OCI-LY7 (cell line): ENCODE data around the gene LRBA. TPM values are rescaled to one million over a fixed set of nuclear protein-coding genes. Genes with fewer than 3 reads are reported as not detected.

Experiments used
- BruUV-seq: library from RNA; stranded (reverse); fragments of 400-500 nt; replicated peaks from 2 replicates; lab custom pipeline; 2021; lab: Mats Ljungman, UMichigan
- CTCF ChIA-PET: fragments of 300-600 bp; sonication (Branson Sonifier 250); formaldehyde crosslinking; loops from one replicate; lab custom pipeline; 2022; ENCODE audit warnings: antibody characterized with exemption; ENCODE audit not compliant: unreplicated experiment; lab: Charles Lee
- POLR2A ChIA-PET: fragments of 300-600 bp; sonication (Branson Sonifier 250); formaldehyde crosslinking; loops from one replicate; lab custom pipeline; 2022; ENCODE audit warnings: antibody characterized with exemption; lab: Charles Lee
- DNase-seq: peaks from one replicate; pipeline ENCODE4 v3.0.0-alpha.2; 2015; ENCODE audit warnings: low spot score
- H2AFZ ChIP-seq: fragments of 200-600 bp; sonication (generic), shearing (Covaris generic); 2 replicates; pipeline ENCODE4 v1.6.1; 2014; ENCODE audit warnings: mild to moderate bottlenecking, antibody characterized with exemption, low read length, moderate library complexity
- H3K27ac ChIP-seq: fragments of 200-600 bp; sonication (generic); 2 replicates; pipeline ENCODE4 v1.5.1; 2014; ENCODE audit warnings: mixed run types, low read depth, mild to moderate bottlenecking, moderate library complexity, low read length, inconsistent platforms; ENCODE audit not compliant: poor library complexity, severe bottlenecking
- H3K36me3 ChIP-seq: fragments of 200-600 bp; sonication (generic); 2 replicates; pipeline ENCODE4 v1.6.1; 2014; ENCODE audit warnings: mild to moderate bottlenecking, antibody characterized with exemption, low read length, moderate library complexity, mixed read lengths; ENCODE audit not compliant: insufficient read depth
- H3K4me1 ChIP-seq: fragments of 200-600 bp; sonication (generic); 2 replicates; pipeline ENCODE4 v1.5.1; 2014; ENCODE audit warnings: mild to moderate bottlenecking, low read length; ENCODE audit not compliant: insufficient read depth, poor library complexity, severe bottlenecking
- H3K4me2 ChIP-seq: fragments of 200-600 bp; sonication (generic); 2 replicates; pipeline ENCODE4 v1.6.1; 2014; ENCODE audit warnings: mild to moderate bottlenecking, low read length
- H3K4me3 ChIP-seq: fragments of 200-600 bp; sonication (generic); 2 replicates; pipeline ENCODE4 v1.5.1; 2014; ENCODE audit warnings: mild to moderate bottlenecking, low read depth, low read length; ENCODE audit not compliant: poor library complexity, severe bottlenecking
- H3K79me2 ChIP-seq: fragments of 200-600 bp; sonication (generic); 2 replicates; pipeline ENCODE4 v1.6.1; 2016; ENCODE audit warnings: low read depth, mild to moderate bottlenecking, low read length, moderate library complexity, mixed read lengths; ENCODE audit not compliant: insufficient read depth
- H3K9me2 ChIP-seq: fragments of 200-600 bp; sonication (generic); 2 replicates; pipeline ENCODE4 v1.6.1; 2016; ENCODE audit warnings: mild to moderate bottlenecking, low read length, mixed read lengths; ENCODE audit not compliant: insufficient read depth
- H3K9me3 ChIP-seq: fragments of 200-600 bp; sonication (generic); 2 replicates; pipeline ENCODE4 v1.6.1; 2014; ENCODE audit warnings: mild to moderate bottlenecking, mixed run types, low read length, mixed read lengths
- H4K20me1 ChIP-seq: fragments of 200-600 bp; sonication (generic); 2 replicates; pipeline ENCODE4 v1.6.1; 2014; ENCODE audit warnings: mild to moderate bottlenecking, antibody characterized with exemption, low read length, moderate library complexity, mixed read lengths; ENCODE audit not compliant: insufficient read depth
- EZH2phosphoT487 ChIP-seq: fragments of 200-600 bp; sonication (generic); IDR thresholded peaks from 2 replicates; pipeline ENCODE4 v1.6.1; 2018; ENCODE audit warnings: low read depth, borderline replicate concordance, mild to moderate bottlenecking, mixed run types, antibody characterized with exemption, low read length, moderate library complexity, mixed read lengths
- intact Hi-C: fragments of 100-400 bp; cut with micrococcal nuclease; formaldehyde crosslinking; loops from one replicate; pipeline ENCODE4 v1.10.0; 2022; ENCODE audit not compliant: unreplicated experiment
- total RNA-seq, 2 experiments: library from RNA; depleted of rRNA in 1 of 2; stranded (reverse); fragments of >200 nt in 1 of 2; shearing (Covaris generic) in 1 of 2; gene quantifications; 2 replicates each; pipeline ENCODE4 v1.2.3, GENCODE V29; 2014 to 2022
- TF ChIP-seq, protein P1 (sequence below): fragments of 200-600 bp; sonication (generic); conservative IDR thresholded peaks from 2 replicates; pipeline ENCODE4 v1.5.1; 2014; ENCODE audit warnings: mild to moderate bottlenecking, antibody characterized with exemption, low read length, moderate library complexity, mixed read lengths

The LRBA gene
- total RNA-seq, 2 experiments from 2014 or later = 60.4 to 66.7 TPM

DNA sequence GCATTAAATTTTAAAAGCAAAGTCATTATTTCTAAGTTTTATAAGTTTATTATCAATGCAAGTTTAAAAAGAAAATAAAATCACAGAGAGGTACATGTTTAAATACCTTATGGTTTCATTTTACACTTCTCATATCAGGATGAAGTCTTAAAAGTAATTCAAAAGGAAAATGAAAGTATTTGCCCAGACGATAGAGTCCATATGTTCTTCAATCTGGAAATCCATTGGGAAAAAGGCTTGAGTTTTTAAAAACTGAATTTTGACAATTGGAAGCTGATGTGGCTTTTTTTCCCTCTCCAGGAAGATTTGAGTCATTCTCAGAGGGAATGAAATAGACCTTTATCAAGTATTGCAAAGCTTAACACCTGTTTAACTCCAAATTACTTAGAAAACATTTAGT is 396.0 kb downstream of the LRBA start:
- Histone ChIP-seq H4K20me1 (no peaks in the 10 kb centered on the region), H2AFZ (no peak overlapping the region), H3K79me2 (no peaks in the 10 kb centered on the region), H3K27ac (no peak overlapping the region), H3K4me2 (no peak overlapping the region), H3K36me3 (no peaks in the 10 kb centered on the region), H3K4me3 (no peak overlapping the region), H3K4me1 (no peaks in the 10 kb centered on the region), H3K9me3 (no peaks in the 10 kb centered on the region), H3K9me2 (no peaks in the 10 kb centered on the region; the same call in 1 of the 2 replicates)
- ChIA-PET CTCF (no interaction called here), POLR2A (no interaction called here)
- DNase-seq = no peak
- intact Hi-C loops = no loop called here
- no TSS peak for BruUV-seq
- TF ChIP-seq, protein P1, sequence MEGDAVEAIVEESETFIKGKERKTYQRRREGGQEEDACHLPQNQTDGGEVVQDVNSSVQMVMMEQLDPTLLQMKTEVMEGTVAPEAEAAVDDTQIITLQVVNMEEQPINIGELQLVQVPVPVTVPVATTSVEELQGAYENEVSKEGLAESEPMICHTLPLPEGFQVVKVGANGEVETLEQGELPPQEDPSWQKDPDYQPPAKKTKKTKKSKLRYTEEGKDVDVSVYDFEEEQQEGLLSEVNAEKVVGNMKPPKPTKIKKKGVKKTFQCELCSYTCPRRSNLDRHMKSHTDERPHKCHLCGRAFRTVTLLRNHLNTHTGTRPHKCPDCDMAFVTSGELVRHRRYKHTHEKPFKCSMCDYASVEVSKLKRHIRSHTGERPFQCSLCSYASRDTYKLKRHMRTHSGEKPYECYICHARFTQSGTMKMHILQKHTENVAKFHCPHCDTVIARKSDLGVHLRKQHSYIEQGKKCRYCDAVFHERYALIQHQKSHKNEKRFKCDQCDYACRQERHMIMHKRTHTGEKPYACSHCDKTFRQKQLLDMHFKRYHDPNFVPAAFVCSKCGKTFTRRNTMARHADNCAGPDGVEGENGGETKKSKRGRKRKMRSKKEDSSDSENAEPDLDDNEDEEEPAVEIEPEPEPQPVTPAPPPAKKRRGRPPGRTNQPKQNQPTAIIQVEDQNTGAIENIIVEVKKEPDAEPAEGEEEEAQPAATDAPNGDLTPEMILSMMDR = no peak
- TF ChIP-seq EZH2phosphoT487 = no peak

DNA sequence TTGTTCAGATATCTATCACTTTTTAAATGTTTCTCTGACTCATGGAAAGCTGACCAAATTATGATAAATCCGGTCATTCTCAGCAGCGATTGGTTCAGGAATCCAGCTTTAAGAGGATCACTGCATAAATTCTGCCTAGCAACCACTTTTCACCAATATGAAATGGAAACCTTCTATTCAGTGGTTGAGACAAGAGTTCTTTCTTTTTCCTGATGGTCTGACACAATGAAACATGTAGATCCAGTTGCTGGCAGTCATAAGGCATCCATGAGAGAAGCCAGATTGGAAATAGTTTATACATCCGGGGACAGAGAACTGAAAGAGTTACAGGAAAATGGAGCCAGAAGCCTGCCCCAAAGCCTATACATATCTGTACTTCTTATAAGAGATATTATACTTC is 406.0 kb downstream of the LRBA start:
- no peaks in the 10 kb centered on the region for H3K4me1 ChIP-seq
- intact Hi-C loops = no loop called here
- CTCF ChIA-PET = no interaction called here
- no peaks in the 10 kb centered on the region for H3K9me3 ChIP-seq
- BruUV-seq = no TSS peak
- H3K27ac ChIP-seq = no peak overlapping the region
- H4K20me1 ChIP-seq = no peaks in the 10 kb centered on the region
- POLR2A ChIA-PET = no interaction called here
- H3K79me2 ChIP-seq = no peaks in the 10 kb centered on the region
- no peak overlapping the region for H2AFZ ChIP-seq
- no peak overlapping the region for H3K4me3 ChIP-seq
- H3K36me3 ChIP-seq = no peaks in the 10 kb centered on the region
- DNase-seq = no peak
- no peaks in the 10 kb centered on the region for H3K9me2 ChIP-seq
- TF ChIP-seq, protein P1 = no peak
- TF ChIP-seq EZH2phosphoT487 = no peak
- no peak overlapping the region for H3K4me2 ChIP-seq

DNA sequence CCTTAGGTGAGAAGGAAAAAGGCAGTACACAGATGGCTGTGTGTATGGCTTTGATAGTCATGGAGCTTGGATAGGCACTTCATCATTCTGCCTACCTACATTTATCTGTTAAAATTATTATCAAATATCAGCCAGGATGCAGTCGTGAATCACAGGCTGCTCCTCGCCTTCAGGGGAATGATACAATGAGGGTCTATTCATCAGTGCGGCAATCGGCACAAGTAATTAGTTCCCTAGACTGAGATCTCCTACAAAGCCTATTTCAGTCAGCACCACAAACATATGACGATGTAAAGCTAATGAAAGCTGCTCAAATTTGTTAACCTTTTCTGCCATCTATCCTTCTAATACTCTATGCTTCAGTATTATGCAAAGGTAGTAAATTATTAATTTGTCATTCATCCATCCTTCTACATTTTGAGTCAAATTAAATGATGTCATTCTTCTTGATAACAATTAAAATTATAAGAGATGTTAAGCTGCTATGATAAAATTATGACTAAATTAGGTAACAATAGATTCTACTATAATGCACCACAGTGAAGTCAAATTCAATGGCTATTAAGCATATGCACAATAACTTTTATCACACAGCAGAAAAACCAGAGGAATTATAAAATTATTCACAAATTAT is 414.2 kb downstream of the LRBA start:
- no peak for TF ChIP-seq EZH2phosphoT487
- TF ChIP-seq, protein P1 = no peak
- POLR2A ChIA-PET = interaction anchor here (0.6 to 1.7 kb wide), 2 partner anchors 10 to 57 kb away, joined by 3 to 4 read pairs; no protein-coding TSS in a partner anchor
- peaks cover 3% of the 10 kb centered on the region; the same call in 1 of the 2 replicates for H3K36me3 ChIP-seq
- BruUV-seq = no TSS peak
- H3K79me2 ChIP-seq = no peaks in the 10 kb centered on the region
- no peak overlapping the region for H2AFZ ChIP-seq
- peaks cover 9% of the 10 kb centered on the region for H3K4me1 ChIP-seq
- H3K9me3 ChIP-seq = no peaks in the 10 kb centered on the region
- no peak overlapping the region for H3K4me3 ChIP-seq
- no peak overlapping the region for H3K27ac ChIP-seq
- H3K4me2 ChIP-seq = no peak overlapping the region
- no peaks in the 10 kb centered on the region for H3K9me2 ChIP-seq
- intact Hi-C loops = no loop called here
- DNase-seq = no peak
- CTCF ChIA-PET = no interaction called here
- H4K20me1 ChIP-seq = no peaks in the 10 kb centered on the region
